Measurements from ENCODE around the gene GFOD1. TPM values are rescaled to one million over a fixed set of nuclear protein-coding genes. Genes with fewer than 3 reads are reported as not detected.

The GFOD1 gene
- total and polyA plus RNA-seq, 10 of the 15 experiments (the other 5 are each of a cell fraction or from before 2014, with no cell fraction given), result 6.5 to 41.4 (median 16.0) TPM

DNA sequence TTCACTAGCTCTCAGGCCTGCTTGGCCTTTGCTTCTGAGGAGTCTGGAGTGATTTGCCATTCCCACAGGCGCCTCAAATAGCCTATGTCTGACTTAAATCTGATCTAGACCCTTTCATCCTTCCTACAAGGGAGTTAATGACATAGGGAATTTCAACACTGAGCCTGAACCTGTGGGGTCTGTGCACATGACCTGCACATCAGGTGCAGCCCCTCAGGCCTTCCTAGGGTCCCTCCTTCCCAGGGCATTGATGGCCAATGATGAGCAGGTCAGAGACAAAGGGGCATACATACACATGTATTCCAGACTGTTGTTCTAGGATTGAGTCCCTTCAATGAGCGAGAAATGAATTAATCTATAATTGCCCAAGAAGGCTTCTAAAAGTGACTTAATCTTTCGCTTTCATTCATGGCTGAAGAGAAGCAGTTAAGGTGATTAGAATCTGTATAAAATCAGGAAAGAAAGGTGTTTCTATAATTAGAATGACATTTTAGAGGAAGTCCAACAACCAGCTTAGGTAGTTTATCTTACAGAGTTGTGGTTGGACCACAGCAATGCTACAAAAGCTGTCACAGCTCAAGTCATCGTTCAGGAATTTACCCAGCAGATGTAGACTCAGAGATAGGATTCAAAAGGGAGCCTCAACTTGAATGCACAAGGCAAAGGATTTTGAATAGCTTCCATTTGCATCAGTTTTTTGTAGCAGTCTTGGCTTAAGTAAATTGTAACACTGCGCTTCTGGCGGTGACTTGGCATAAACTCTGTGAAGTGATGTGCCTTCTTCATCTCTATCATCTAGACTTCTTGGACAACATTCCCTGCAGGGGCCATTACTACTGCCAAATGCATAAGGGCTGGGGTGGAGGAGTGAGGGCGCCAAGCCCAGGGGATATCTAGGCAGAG is 132.1 kb downstream of the GFOD1 start (continued):
- TF ChIP-seq, protein P1, sequence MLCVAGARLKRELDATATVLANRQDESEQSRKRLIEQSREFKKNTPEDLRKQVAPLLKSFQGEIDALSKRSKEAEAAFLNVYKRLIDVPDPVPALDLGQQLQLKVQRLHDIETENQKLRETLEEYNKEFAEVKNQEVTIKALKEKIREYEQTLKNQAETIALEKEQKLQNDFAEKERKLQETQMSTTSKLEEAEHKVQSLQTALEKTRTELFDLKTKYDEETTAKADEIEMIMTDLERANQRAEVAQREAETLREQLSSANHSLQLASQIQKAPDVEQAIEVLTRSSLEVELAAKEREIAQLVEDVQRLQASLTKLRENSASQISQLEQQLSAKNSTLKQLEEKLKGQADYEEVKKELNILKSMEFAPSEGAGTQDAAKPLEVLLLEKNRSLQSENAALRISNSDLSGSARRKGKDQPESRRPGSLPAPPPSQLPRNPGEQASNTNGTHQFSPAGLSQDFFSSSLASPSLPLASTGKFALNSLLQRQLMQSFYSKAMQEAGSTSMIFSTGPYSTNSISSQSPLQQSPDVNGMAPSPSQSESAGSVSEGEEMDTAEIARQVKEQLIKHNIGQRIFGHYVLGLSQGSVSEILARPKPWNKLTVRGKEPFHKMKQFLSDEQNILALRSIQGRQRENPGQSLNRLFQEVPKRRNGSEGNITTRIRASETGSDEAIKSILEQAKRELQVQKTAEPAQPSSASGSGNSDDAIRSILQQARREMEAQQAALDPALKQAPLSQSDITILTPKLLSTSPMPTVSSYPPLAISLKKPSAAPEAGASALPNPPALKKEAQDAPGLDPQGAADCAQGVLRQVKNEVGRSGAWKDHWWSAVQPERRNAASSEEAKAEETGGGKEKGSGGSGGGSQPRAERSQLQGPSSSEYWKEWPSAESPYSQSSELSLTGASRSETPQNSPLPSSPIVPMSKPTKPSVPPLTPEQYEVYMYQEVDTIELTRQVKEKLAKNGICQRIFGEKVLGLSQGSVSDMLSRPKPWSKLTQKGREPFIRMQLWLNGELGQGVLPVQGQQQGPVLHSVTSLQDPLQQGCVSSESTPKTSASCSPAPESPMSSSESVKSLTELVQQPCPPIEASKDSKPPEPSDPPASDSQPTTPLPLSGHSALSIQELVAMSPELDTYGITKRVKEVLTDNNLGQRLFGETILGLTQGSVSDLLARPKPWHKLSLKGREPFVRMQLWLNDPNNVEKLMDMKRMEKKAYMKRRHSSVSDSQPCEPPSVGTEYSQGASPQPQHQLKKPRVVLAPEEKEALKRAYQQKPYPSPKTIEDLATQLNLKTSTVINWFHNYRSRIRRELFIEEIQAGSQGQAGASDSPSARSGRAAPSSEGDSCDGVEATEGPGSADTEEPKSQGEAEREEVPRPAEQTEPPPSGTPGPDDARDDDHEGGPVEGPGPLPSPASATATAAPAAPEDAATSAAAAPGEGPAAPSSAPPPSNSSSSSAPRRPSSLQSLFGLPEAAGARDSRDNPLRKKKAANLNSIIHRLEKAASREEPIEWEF (IDR thresholded peaks at IDR 0.05; ENCODE audit: insufficient replicate concordance, low read depth, low read length), result no peak
- TF ChIP-seq, protein P2, sequence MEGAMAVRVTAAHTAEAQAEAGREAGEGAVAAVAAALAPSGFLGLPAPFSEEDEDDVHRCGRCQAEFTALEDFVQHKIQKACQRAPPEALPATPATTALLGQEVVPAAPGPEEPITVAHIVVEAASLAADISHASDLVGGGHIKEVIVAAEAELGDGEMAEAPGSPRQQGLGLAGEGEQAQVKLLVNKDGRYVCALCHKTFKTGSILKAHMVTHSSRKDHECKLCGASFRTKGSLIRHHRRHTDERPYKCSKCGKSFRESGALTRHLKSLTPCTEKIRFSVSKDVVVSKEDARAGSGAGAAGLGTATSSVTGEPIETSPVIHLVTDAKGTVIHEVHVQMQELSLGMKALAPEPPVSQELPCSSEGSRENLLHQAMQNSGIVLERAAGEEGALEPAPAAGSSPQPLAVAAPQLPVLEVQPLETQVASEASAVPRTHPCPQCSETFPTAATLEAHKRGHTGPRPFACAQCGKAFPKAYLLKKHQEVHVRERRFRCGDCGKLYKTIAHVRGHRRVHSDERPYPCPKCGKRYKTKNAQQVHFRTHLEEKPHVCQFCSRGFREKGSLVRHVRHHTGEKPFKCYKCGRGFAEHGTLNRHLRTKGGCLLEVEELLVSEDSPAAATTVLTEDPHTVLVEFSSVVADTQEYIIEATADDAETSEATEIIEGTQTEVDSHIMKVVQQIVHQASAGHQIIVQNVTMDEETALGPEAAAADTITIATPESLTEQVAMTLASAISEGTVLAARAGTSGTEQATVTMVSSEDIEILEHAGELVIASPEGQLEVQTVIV (IDR thresholded peaks at IDR 0.05; ENCODE audit: borderline replicate concordance, partially characterized antibody), result no peak
- TF ChIP-seq SIN3A (IDR thresholded peaks at IDR 0.05; ENCODE audit: low read depth, low read length), result no peak
- no peak for TF ChIP-seq MTA3 (IDR thresholded peaks at IDR 0.05; ENCODE audit: borderline replicate concordance, low read length)
- TF ChIP-seq FOXK2 (IDR thresholded peaks at IDR 0.05), result no peak
- TF ChIP-seq, protein P3, sequence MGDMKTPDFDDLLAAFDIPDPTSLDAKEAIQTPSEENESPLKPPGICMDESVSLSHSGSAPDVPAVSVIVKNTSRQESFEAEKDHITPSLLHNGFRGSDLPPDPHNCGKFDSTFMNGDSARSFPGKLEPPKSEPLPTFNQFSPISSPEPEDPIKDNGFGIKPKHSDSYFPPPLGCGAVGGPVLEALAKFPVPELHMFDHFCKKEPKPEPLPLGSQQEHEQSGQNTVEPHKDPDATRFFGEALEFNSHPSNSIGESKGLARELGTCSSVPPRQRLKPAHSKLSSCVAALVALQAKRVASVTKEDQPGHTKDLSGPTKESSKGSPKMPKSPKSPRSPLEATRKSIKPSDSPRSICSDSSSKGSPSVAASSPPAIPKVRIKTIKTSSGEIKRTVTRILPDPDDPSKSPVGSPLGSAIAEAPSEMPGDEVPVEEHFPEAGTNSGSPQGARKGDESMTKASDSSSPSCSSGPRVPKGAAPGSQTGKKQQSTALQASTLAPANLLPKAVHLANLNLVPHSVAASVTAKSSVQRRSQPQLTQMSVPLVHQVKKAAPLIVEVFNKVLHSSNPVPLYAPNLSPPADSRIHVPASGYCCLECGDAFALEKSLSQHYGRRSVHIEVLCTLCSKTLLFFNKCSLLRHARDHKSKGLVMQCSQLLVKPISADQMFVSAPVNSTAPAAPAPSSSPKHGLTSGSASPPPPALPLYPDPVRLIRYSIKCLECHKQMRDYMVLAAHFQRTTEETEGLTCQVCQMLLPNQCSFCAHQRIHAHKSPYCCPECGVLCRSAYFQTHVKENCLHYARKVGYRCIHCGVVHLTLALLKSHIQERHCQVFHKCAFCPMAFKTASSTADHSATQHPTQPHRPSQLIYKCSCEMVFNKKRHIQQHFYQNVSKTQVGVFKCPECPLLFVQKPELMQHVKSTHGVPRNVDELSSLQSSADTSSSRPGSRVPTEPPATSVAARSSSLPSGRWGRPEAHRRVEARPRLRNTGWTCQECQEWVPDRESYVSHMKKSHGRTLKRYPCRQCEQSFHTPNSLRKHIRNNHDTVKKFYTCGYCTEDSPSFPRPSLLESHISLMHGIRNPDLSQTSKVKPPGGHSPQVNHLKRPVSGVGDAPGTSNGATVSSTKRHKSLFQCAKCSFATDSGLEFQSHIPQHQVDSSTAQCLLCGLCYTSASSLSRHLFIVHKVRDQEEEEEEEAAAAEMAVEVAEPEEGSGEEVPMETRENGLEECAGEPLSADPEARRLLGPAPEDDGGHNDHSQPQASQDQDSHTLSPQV (IDR thresholded peaks at IDR 0.05), result no peak
- TF ChIP-seq ASH2L (IDR thresholded peaks at IDR 0.05; ENCODE audit: borderline replicate concordance, low read depth), result no peak
- no peak for TF ChIP-seq NFXL1 (IDR thresholded peaks at IDR 0.05; ENCODE audit: borderline replicate concordance)
- TF ChIP-seq FOS (IDR thresholded peaks at IDR 0.05; ENCODE audit: borderline replicate concordance, extremely low read depth, insufficient read length), result no peak
- no peak; the same call in 1 of the 2 replicates for TF ChIP-seq NFIC (IDR thresholded peaks at IDR 0.05; ENCODE audit: low read depth, low read length)
- no peak for TF ChIP-seq RFX5 (IDR thresholded peaks at IDR 0.05; ENCODE audit: low read depth, low read length)
- TF ChIP-seq MEF2A (IDR thresholded peaks at IDR 0.05; ENCODE audit: insufficient read depth, low read depth, low read length), result peak; percentile 83
- peak; percentile 72; the same call in 1 of the 2 replicates for TF ChIP-seq DPF2 (IDR thresholded peaks at IDR 0.05)
- no peak for TF ChIP-seq NR2C1 (IDR thresholded peaks at IDR 0.05)
- TF ChIP-seq PML (IDR thresholded peaks at IDR 0.05; ENCODE audit: low read length), result no peak
- no peak for TF ChIP-seq SRF (IDR thresholded peaks at IDR 0.05; ENCODE audit: low read depth in 2 of 2, low read length in 2 of 2)
- TF ChIP-seq EGR1 (IDR thresholded peaks at IDR 0.05; ENCODE audit: borderline replicate concordance in 1 of 2, low read depth in 2 of 2, low read length in 2 of 2), result no peak
- no peak for TF ChIP-seq CHD2 (IDR thresholded peaks at IDR 0.05; ENCODE audit: borderline replicate concordance, low read depth, low read length)

Data from GM12878 (cell line).